HG03442 (cell line): ENCODE data around the gene MT2A.
"Not testable (repeated sequence)": the region's sequence is repeated elsewhere in the genome, so short reads cannot be mapped to it uniquely, and the experiment has no call there.

Experiments used
- ATAC-seq: cut with Tn5 transposase; IDR thresholded peaks from one replicate; pipeline ENCODE4 v1.9.1; 2021; ENCODE audit warnings: mild to moderate bottlenecking, moderate library complexity; ENCODE audit not compliant: unreplicated experiment

Gene MT2A

DNA sequence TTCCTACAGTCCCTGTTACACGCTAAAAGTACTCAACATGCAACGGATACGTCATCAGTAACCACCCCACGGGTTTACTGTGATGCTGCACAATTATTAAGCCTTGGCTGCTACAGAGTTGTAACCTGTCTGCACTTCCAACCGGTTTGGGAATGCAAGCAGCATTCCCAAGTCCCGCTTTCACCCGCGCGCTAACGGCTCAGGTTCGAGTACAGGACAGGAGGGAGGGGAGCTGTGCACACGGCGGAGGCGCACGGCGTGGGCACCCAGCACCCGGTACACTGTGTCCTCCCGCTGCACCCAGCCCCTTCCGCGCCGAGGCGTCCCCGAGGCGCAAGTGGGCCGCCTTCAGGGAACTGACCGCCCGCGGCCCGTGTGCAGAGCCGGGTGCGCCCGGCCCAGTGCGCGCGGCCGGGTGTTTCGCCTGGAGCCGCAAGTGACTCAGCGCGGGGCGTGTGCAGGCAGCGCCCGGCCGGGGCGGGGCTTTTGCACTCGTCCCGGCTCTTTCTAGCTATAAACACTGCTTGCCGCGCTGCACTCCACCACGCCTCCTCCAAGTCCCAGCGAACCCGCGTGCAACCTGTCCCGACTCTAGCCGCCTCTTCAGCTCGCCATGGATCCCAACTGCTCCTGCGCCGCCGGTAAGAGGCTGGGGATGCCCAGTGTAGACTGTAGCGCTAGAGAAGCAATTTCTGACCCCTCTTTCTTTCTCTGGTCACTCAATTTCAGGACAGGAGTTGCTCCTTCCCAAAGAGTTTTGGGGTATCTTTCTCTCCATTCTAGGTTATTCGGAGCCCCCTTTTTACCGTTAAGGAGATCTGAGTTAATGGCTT, at the start of gene MT2A:
Gene MT2A (plus strand): TSS at position 542 of the 833 bp plus-strand sequence. CDS start 72 bp downstream, at position 614.
- ATAC-seq = peak; percentile 87

DNA sequence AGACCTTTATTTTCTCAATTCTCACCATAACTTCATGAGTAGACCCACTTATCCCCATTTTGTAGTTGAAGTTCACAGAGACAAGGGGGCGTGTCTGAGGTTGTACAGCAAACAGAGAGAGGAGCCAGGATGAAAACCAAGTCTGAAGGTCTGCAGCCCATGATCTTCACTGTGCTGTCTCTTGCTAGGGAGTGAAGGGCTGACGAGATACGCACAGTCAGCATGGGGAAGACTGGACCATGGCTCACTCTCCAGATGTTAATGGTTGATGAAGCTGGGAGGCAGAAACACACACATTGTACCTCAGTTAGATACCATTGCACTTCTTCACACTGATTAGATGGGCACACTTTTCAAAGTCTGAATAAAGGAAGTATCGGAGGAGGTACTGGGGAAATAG, 49.3 kb upstream of the MT2A start:
- no peak for ATAC-seq

GRCh38 chr16:56560447-56560846, 47.9 kb upstream of the MT2A start:
- no peak for ATAC-seq

DNA sequence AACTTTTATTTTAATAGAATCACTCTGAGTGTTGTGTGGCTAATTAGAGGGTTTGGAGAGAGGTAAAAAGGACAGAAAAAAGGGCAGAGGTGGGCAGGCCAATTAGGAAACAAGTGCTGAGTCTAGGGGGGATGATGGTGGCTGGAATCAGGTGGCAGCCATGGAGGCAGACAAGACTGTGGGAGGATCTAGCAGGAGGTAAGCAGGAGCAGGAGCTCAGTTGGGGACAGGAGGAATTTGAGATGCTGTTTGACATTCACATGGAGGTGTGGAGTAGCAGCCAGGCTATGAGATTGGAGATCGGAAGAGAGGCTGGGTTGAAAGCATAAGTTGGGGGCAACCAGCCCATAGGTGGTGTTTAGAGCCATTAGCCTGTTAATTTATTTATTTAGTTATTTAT, 47.3 kb upstream of the MT2A start:
- ATAC-seq = no peak

GRCh38 chr16:56564793-56565477, 43.4 kb upstream of the MT2A start, which contains the start of gene MT4:
TSS of gene MT4 (plus strand) at chr16:56565073. CDS start at chr16:56565129, 56 bp downstream.
- ATAC-seq = no peak

DNA sequence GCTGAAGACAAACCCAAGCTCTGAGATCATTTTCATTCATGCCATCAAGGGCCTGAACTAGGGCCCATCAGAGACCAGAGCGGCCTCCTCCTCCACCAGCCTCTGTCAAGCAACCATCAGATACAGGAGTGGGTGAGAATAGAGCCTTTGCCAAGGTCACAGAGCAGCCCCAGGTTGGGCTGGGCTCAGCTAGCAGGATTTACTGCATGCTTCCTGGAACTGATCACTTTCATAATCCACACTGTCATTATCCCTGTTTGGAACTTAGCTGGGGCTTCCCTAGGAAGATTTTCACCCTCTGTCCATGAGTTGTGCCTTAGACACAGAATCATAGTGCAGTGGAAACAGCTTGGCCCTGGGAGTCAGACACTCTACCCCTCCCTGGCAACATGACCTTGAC, 38.4 kb upstream of the MT2A start:
- ATAC-seq = no peak

GRCh38 chr16:56571525-56571924, 36.9 kb upstream of the MT2A start:
- ATAC-seq = no peak

GRCh38 chr16:56574625-56575024, 33.8 kb upstream of the MT2A start:
- no peak for ATAC-seq

DNA sequence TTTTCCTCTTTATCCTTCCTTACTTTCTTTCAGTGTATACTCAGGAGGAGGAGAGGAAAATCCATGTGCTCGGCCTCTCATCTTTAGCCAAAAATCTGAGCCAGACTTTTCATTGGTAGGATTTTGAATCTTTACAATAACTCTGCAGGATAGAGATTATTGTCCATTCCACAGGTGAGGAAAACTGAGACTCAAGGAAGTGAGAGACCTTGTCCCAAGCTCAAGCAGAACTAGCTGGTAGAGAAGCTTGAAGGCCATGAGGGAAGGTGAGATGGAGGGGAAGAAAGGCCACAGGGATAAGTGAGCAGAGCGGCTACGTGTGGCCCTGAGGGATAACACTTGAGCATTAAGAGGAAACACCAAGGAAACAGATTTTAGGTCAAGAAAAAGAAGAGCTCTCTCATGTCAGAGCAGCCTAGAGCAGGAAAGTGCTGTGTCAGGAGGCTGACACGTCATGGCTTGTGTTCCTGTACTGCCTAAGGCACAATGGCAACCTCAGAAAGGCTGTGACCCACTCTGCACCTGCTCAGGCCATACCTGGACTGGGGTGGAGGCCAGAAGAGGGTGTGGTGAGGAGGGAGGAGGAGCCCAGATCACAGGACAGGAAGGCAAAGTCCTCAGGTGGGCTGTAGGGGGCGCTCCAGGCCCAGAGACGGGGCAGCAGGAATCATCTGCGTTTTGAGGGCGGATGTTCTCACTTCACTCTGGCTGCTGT, 31.6 kb upstream of the MT2A start:
- peak; percentile 96 for ATAC-seq

- ATAC-seq = no peak
These were observed 31.1 kb upstream of the MT2A start for GRCh38 chr16:56577300-56577625.

- no peak for ATAC-seq
These were observed 27.9 kb upstream of the MT2A start for GRCh38 chr16:56580391-56581048.

DNA sequence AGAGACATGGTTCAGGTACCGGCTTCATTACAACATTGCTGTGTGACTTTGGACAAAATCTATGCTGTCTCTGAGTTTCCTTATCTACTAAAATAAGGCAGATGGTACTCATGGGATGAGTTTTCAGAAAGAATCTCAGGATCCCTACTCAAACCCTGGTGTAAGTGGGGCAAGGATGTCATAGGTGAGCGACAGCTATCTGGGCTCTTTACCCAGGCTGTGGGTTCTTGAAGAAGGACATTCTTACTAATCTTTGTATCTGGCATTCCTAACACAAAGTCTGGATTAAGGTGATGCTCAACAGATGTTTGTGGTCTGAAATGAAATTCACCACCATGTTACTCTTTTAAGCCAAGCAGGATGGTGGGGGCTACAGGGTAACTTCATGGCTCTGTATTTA, 25.5 kb upstream of the MT2A start:
- ATAC-seq = not testable (repeated sequence)

GRCh38 chr16:56583351-56584168, 24.8 kb upstream of the MT2A start:
- ATAC-seq = no peak

- no peak for ATAC-seq
These were observed 24.1 kb upstream of the MT2A start for GRCh38 chr16:56584276-56584675.

GRCh38 chr16:56588781-56589140, 19.6 kb upstream of the MT2A start:
- no peak for ATAC-seq

GRCh38 chr16:56589141-56590039, 19.0 kb upstream of the MT2A start, which contains the start of gene MT3:
TSS of gene MT3 (plus strand) at chr16:56589528. CDS start at chr16:56589591, 63 bp downstream.
- ATAC-seq = no peak

DNA sequence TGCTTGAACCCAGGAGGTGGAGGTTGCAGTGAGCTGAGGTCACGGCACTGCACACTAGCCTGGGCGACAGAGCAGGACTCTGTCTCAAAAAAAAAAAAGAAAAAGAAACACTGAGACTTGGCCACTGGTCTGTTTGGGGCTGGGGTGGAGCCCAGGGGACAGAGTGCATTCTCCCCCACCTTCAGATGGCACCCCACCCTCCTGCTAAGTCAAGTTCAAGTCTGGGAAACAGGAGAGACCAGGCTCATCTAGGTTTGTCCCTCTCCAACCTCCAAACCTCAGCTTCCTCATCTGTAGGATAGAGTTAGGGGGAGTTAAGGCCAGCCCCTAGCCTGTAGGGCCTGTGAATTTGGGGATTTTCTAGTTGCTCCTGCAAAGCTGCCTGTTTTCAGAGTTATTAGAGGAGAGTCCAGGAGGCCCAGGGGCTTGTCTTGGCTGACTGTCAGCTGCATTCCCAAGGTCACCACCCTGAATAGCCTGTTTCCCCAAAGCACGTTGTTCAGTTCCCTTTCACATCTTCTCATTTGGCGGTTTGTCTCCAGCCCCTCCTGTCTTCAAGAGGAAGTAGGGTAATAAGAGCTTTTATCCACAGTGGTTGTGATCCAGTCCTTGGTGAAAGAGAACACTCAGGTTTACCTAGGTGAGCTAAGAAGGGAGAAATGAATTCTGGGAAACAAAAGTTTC, 16.9 kb upstream of the MT2A start:
- ATAC-seq = no peak

DNA sequence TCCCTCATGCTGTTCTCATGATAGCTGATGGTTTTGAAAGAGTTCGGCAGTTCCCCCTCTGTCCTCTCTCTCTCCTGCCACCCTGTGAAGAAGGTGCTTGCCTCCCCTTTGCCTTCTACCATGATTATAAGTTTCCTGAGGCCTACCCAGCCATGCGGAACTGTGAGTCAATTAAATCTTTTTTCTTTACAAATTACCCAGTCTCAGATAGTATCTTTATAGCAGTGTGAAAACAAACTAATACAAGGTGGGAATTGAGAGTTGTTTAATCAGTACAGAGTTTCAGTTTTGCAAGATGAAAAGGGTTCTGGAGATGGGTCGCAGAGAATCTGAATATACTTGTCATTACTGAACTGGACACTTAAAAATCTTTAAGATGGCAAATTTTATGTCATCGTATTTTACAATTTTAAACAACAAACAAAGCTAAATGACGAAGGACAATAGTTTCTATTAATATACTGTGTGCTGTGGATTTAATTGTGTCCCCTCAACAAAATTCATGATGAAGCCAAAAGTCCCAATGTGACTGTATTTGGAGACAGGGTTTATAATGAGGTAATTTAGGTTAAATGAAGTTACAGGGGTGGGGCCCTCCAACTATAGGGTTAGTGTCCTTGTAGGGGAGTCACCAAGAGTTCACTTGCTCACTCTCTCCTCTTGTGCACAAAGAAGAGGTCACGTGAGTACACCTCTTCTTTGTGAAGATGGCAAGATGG, 14.7 kb upstream of the MT2A start:
- ATAC-seq = no peak
